Muscle layer of colon (tissue), 2 donors: ENCODE results near the gene KLF7.

Experiments used
- H3K27ac ChIP-seq: one replicate; pipeline ENCODE4 v1.7.0; 2013; ENCODE audit warnings: low read depth, mild to moderate bottlenecking, low read length, moderate library complexity
- H3K27me3 ChIP-seq, 2 donors: one replicate each; pipeline ENCODE4 v1.7.0; 2013; ENCODE audit warnings: low read length in 2 of 2, mild to moderate bottlenecking in 2 of 2; ENCODE audit not compliant: insufficient read depth in 2 of 2, control insufficient read depth in 1 of 2
- H3K36me3 ChIP-seq: one replicate; pipeline ENCODE4 v1.7.0; 2013; ENCODE audit warnings: mild to moderate bottlenecking, low read length; ENCODE audit not compliant: insufficient read depth
- H3K4me1 ChIP-seq: one replicate; pipeline ENCODE4 v1.7.0; 2013; ENCODE audit warnings: mild to moderate bottlenecking, low read length; ENCODE audit not compliant: insufficient read depth
- H3K4me3 ChIP-seq, 2 donors: one replicate each; pipeline ENCODE4 v1.7.0; 2013; ENCODE audit warnings: low read length in 2 of 2, low read depth in 1 of 2, mild to moderate bottlenecking in 1 of 2, moderate library complexity in 1 of 2
- H3K9ac ChIP-seq: one replicate; pipeline ENCODE4 v1.7.0; 2013; ENCODE audit warnings: low read length
- H3K9me3 ChIP-seq: one replicate; pipeline ENCODE4 v1.7.0; 2013; ENCODE audit warnings: mild to moderate bottlenecking, low read length
- donor health status: abdominal sarcoma.
- donor health status: Adenocarcinoma of cecum.

KLF7 gene

DNA sequence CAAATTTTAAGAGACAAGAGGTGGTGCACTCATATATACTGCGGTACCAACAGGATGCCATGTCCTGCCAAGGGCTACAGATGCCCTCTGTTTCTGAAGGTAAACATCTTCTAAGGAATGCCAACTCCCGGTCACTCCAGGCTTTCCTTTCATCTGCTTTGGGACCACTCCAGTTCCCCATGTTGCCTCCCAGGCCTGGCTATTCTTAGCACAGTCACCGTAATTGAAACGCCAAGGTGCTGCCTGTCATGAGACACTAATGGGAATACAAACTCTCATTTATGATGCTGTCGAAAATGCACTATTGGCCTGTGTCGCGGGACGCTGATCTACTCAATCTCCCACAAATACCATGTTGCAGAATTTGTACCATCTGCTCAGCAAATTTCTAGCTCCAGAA is 79.6 kb downstream of the KLF7 start:
- peaks cover 54% of the 10 kb centered on the region for H3K36me3 ChIP-seq
- no peak overlapping the region for H3K4me3 ChIP-seq
- H3K9me3 ChIP-seq = no peaks in the 10 kb centered on the region
- no peaks in the 10 kb centered on the region for H3K27me3 ChIP-seq
- peaks cover 50% of the 10 kb centered on the region for H3K4me1 ChIP-seq
- H3K27ac ChIP-seq = no peak overlapping the region
- no peak overlapping the region for H3K9ac ChIP-seq

- no peaks in the 10 kb centered on the region for H3K27me3 ChIP-seq
Observed at GRCh38 chr2:207085110-207085509, 80.6 kb downstream of the KLF7 start.

DNA sequence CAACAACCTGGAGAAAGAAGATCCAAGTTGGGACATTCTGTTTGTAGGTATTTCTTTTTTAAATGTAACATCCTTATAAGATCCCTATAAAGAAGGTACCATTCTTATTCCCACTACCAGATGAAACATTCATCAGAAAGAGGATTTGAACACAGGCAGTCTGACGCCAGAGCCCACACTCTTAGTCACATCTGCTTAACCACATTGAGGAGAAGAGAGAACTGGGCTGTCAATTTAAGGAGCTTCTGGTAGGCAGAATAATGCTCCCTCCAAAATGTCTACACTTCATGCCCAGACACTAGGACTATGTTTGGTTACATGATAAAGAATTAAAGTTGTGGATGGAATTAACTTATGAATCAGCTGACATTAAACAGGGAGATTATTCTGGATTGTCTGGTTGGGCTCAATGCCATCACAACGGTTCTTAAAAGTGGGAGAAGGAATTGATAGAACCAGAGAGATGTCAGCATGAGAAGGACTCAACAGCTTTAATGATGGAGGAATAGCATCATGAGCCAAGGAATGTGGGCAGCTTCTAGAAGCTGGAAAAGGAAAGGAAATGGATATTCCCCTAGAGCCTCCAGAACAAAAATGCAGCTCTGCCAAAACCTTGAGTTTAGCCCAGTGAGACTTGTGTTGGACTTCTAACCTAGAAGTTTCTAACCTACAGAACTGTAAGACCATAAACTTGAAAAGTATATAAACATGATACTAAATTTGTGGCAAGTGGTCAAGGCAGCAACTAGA is 82.2 kb downstream of the KLF7 start:
- no peaks in the 10 kb centered on the region for H3K9me3 ChIP-seq
- H3K27ac ChIP-seq = no peak overlapping the region
- no peak overlapping the region for H3K9ac ChIP-seq
- H3K27me3 ChIP-seq = no peaks in the 10 kb centered on the region
- H3K4me1 ChIP-seq = peaks cover 27% of the 10 kb centered on the region
- peaks cover 74% of the 10 kb centered on the region for H3K36me3 ChIP-seq
- H3K4me3 ChIP-seq = no peak overlapping the region

More at GRCh38 chr2:207085110-207085509, 80.6 kb downstream of the KLF7 start:
- H3K4me3 ChIP-seq = no peak overlapping the region
- H3K9me3 ChIP-seq = no peaks in the 10 kb centered on the region
- peaks cover 64% of the 10 kb centered on the region for H3K36me3 ChIP-seq
- no peak overlapping the region for H3K9ac ChIP-seq
- H3K27ac ChIP-seq = no peak overlapping the region
- H3K4me1 ChIP-seq = peaks cover 40% of the 10 kb centered on the region

DNA sequence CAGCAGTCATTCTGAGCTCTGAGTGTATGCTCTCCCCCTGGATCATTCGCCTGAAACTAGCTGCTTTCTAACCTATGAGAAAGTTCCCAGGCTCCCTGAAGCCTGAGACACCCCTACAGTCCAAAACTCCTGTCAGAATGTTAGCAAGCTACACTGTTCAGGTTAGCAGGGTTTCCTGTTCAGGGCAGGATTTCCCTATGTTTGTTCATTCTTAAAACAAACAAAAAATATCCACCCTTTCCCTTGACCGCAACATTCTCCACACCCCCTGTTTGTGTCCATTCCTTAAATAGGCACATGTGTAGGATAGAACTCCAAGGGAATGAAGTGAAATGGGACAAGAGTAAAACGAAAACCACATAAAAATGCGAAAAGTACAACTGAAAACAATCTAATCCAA is 83.1 kb downstream of the KLF7 start:
- H3K4me3 ChIP-seq = no peak overlapping the region
- H3K9me3 ChIP-seq = no peaks in the 10 kb centered on the region
- H3K27me3 ChIP-seq = no peaks in the 10 kb centered on the region
- H3K27ac ChIP-seq = no peak overlapping the region
- H3K9ac ChIP-seq = no peak overlapping the region
- H3K36me3 ChIP-seq = peaks cover 65% of the 10 kb centered on the region
- H3K4me1 ChIP-seq = peaks cover 27% of the 10 kb centered on the region

- H3K27ac ChIP-seq = no peak overlapping the region
- H3K9ac ChIP-seq = no peak overlapping the region
- H3K27me3 ChIP-seq = no peaks in the 10 kb centered on the region
- H3K36me3 ChIP-seq = peaks cover 35% of the 10 kb centered on the region
- no peak overlapping the region for H3K4me3 ChIP-seq
- H3K4me1 ChIP-seq = peaks cover 5% of the 10 kb centered on the region
- no peaks in the 10 kb centered on the region for H3K9me3 ChIP-seq
Observed at GRCh38 chr2:207078186-207078798, 87.5 kb downstream of the KLF7 start.

DNA sequence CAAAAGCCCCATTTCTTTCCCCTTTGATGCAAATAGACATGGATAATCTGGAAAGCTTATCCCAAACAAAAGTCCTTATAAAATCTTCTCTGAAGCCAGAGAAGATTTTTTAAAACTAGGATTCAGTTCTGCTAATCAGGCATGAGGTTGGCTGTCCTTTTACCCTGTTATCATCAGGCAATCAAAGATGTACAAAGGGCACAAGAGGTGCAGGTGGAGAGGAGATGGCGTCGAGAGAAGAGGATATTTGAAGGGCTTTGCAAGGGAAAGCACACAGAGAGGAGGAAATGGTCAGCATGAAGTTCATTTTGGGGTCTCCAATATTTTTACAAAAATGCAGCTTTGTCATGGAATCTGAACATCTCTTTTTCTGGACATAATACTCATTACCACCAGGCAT is 88.5 kb downstream of the KLF7 start:
- Histone ChIP-seq H3K9ac (no peak overlapping the region), H3K4me1 (peaks cover 9% of the 10 kb centered on the region), H3K9me3 (no peaks in the 10 kb centered on the region), H3K36me3 (peaks cover 25% of the 10 kb centered on the region), H3K27ac (no peak overlapping the region), H3K27me3 (no peaks in the 10 kb centered on the region), H3K4me3 (no peak overlapping the region)

GRCh38 chr2:207075456-207075855 is 90.3 kb downstream of the KLF7 start:
- Histone ChIP-seq H3K36me3 (peaks cover 13% of the 10 kb centered on the region), H3K9me3 (no peaks in the 10 kb centered on the region), H3K27ac (no peak overlapping the region), H3K27me3 (no peaks in the 10 kb centered on the region), H3K4me3 (no peak overlapping the region), H3K4me1 (peaks cover 9% of the 10 kb centered on the region), H3K9ac (no peak overlapping the region)

GRCh38 chr2:207073801-207074678 is 91.7 kb downstream of the KLF7 start:
- no peak overlapping the region for H3K4me3 ChIP-seq
- H3K36me3 ChIP-seq = no peaks in the 10 kb centered on the region
- peak overlapping the region; percentile 14 for H3K27ac ChIP-seq
- H3K9ac ChIP-seq = no peak overlapping the region
- no peaks in the 10 kb centered on the region for H3K9me3 ChIP-seq
- H3K27me3 ChIP-seq = no peaks in the 10 kb centered on the region
- H3K4me1 ChIP-seq = peaks cover 9% of the 10 kb centered on the region

GRCh38 chr2:207073412-207073800 is 92.3 kb downstream of the KLF7 start:
- no peaks in the 10 kb centered on the region for H3K9me3 ChIP-seq
- no peak overlapping the region for H3K9ac ChIP-seq
- H3K27me3 ChIP-seq = no peaks in the 10 kb centered on the region
- H3K27ac ChIP-seq = peak overlapping the region; percentile 14
- H3K36me3 ChIP-seq = no peaks in the 10 kb centered on the region
- H3K4me3 ChIP-seq = no peak overlapping the region
- H3K4me1 ChIP-seq = peaks cover 9% of the 10 kb centered on the region

- no peaks in the 10 kb centered on the region for H3K36me3 ChIP-seq
- no peak overlapping the region for H3K4me3 ChIP-seq
- H3K27ac ChIP-seq = no peak overlapping the region
- peaks cover 9% of the 10 kb centered on the region for H3K4me1 ChIP-seq
- H3K9ac ChIP-seq = no peak overlapping the region
- H3K27me3 ChIP-seq = no peaks in the 10 kb centered on the region
- no peaks in the 10 kb centered on the region for H3K9me3 ChIP-seq
Observed at GRCh38 chr2:207072571-207072970, 93.2 kb downstream of the KLF7 start.

GRCh38 chr2:207071820-207072219 is 93.9 kb downstream of the KLF7 start:
- no peak overlapping the region for H3K9ac ChIP-seq
- no peak overlapping the region for H3K27ac ChIP-seq
- H3K4me1 ChIP-seq = peaks cover 9% of the 10 kb centered on the region
- H3K4me3 ChIP-seq = no peak overlapping the region
- no peaks in the 10 kb centered on the region for H3K27me3 ChIP-seq
- H3K9me3 ChIP-seq = no peaks in the 10 kb centered on the region
- H3K36me3 ChIP-seq = no peaks in the 10 kb centered on the region
